HCT116 (cell line): Measurements from ENCODE around the gene LAX1. TPM values are rescaled to one million over a fixed set of nuclear protein-coding genes. Genes with fewer than 3 reads are reported as not detected.

Experiments used
- ATAC-seq: fragments of 200-7000 bp; cut with Tn5 transposase; 2 replicates; pipeline ENCODE4 v1.9.1; 2020; ENCODE audit warnings: mild to moderate bottlenecking, moderate library complexity
- Bru-seq: library from RNA; stranded (reverse); fragments of 400-500 nt; gene quantifications from one replicate; lab custom pipeline; 2021; lab: Mats Ljungman, UMichigan
- BruChase-seq, 2 experiments: library from RNA; stranded (reverse); fragments of 400-500 nt; gene quantifications; one replicate each; lab custom pipeline; 2021; lab: Mats Ljungman, UMichigan
- BruUV-seq: library from RNA; stranded (reverse); fragments of 400-500 nt; replicated peaks from 2 replicates; lab custom pipeline; 2021; lab: Mats Ljungman, UMichigan
- CTCF ChIA-PET: fragments of 300-600 bp; sonication (Branson Sonifier 250); formaldehyde crosslinking; loops from one replicate; lab custom pipeline; 2021; ENCODE audit warnings: antibody characterized with exemption; lab: Charles Lee
- POLR2A ChIA-PET: fragments of 300-600, 350-600 bp; sonication (Branson Sonifier 250); formaldehyde crosslinking; loops from one replicate; lab custom pipeline; 2021; ENCODE audit warnings: antibody characterized with exemption; lab: Charles Lee
- RAD21 ChIA-PET, 2 experiments: fragments of 300-600 bp; sonication (Branson Sonifier 250); formaldehyde crosslinking; loops; one replicate each; lab custom pipeline; 2023; ENCODE audit warnings: low total read pairs in 2 of 2; ENCODE audit not compliant: uncharacterized antibody in 2 of 2, unreplicated experiment in 2 of 2, low non-redundant PET in 1 of 2; lab: Charles Lee
- DNase-seq: peaks from one replicate; pipeline ENCODE4 v3.0.0-alpha.2; 2010; ENCODE audit warnings: low read depth, low spot score
- H2AFZ ChIP-seq: fragments of 200-600 bp; shearing (Covaris generic), sonication (generic); 2 replicates; pipeline ENCODE4 v1.6.1; 2017; ENCODE audit warnings: low read depth, mixed run types, mixed read lengths, antibody characterized with exemption, low read length; ENCODE audit not compliant: poor library complexity, severe bottlenecking
- H3K27ac ChIP-seq: 2 replicates; pipeline ENCODE4 v1.5.1; 2012; ENCODE audit warnings: low read depth, low read length
- H3K27me3 ChIP-seq: fragments of 200-600 bp; sonication (generic); 2 replicates; pipeline ENCODE4 v1.6.1; 2016; ENCODE audit warnings: mixed run types, low read length, mixed read lengths; ENCODE audit not compliant: insufficient read depth
- H3K36me3 ChIP-seq, 2 experiments: fragments of 200-500 bp in 1 of 2; fragments of 200-600 bp in 1 of 2; sonication (Bioruptor generic) in 1 of 2; sonication (generic) in 1 of 2; 2 replicates each; pipeline versions ENCODE4 v1.5.1 to v1.6.1; 2014 to 2016; ENCODE audit warnings: low read length in 2 of 2, inconsistent platforms in 1 of 2, mixed read lengths in 1 of 2, mixed run types in 1 of 2; ENCODE audit not compliant: insufficient read depth in 2 of 2, control insufficient read depth in 1 of 2
- H3K4me1 ChIP-seq, 2 experiments: fragments of 200-600 bp in 1 of 2; sonication (generic) in 1 of 2; 2 replicates each; pipeline versions ENCODE4 v1.5.1 to v1.6.1; 2012 to 2017; ENCODE audit warnings: low read length in 2 of 2, inconsistent platforms in 1 of 2, mild to moderate bottlenecking in 1 of 2, mixed read lengths in 1 of 2, mixed run types in 1 of 2, moderate library complexity in 1 of 2; ENCODE audit not compliant: insufficient read depth in 2 of 2, control insufficient read depth in 1 of 2
- H3K4me2 ChIP-seq: fragments of 200-600 bp; sonication (generic); 2 replicates; pipeline ENCODE4 v1.6.1; 2017; ENCODE audit warnings: mixed run types, low read length, mixed read lengths
- H3K4me3 ChIP-seq, 2 experiments: fragments of 200-600 bp in 1 of 2; sonication (generic) in 1 of 2; replicated peaks in 1 of 2; 2 replicates each; pipeline ENCODE4 v1.5.1; 2011 to 2016; ENCODE audit warnings: low read length in 2 of 2, control low read depth in 1 of 2, low read depth in 1 of 2, mild to moderate bottlenecking in 1 of 2, mixed read lengths in 1 of 2, mixed run types in 1 of 2
- H3K79me2 ChIP-seq: fragments of 200-600 bp; sonication (generic); 2 replicates; pipeline ENCODE4 v1.6.1; 2017; ENCODE audit warnings: mild to moderate bottlenecking, mixed run types, low read length, moderate library complexity, mixed read lengths; ENCODE audit not compliant: insufficient read depth
- H3K9ac ChIP-seq: fragments of 200-600 bp; sonication (generic); 2 replicates; pipeline ENCODE4 v1.6.1; 2016; ENCODE audit warnings: low read length, mixed read lengths
- H3K9me2 ChIP-seq: fragments of 200-600 bp; sonication (generic), shearing (Covaris generic); 2 replicates; pipeline ENCODE4 v1.6.1; 2017; ENCODE audit warnings: mixed run types, mild to moderate bottlenecking, moderate library complexity; ENCODE audit not compliant: insufficient read depth
- H3K9me3 ChIP-seq, 2 experiments: fragments of 200-500 bp in 1 of 2; fragments of 200-600 bp in 1 of 2; sonication (Bioruptor generic) in 1 of 2; sonication (generic) in 1 of 2; 2 replicates each; pipeline ENCODE4 v1.6.1; 2014 to 2017; ENCODE audit warnings: low read length in 2 of 2, mixed read lengths in 2 of 2, inconsistent platforms in 1 of 2, low read depth in 1 of 2, mild to moderate bottlenecking in 1 of 2, mixed run types in 1 of 2, moderate library complexity in 1 of 2; ENCODE audit not compliant: control insufficient read depth in 1 of 2, insufficient read depth in 1 of 2
- H4K20me1 ChIP-seq: fragments of 200-600 bp; sonication (generic), shearing (Covaris generic); 2 replicates; pipeline ENCODE4 v1.6.1; 2017; ENCODE audit warnings: mixed run types, mild to moderate bottlenecking, moderate library complexity; ENCODE audit not compliant: insufficient read depth
- CBX3 ChIP-seq: IDR thresholded peaks from 2 replicates; pipeline ENCODE4 v1.6.1; 2012; ENCODE audit warnings: low read depth
- EGR1 ChIP-seq: IDR thresholded peaks from 2 replicates; pipeline ENCODE4 v1.6.1; 2012; ENCODE audit warnings: low read depth
- ELF1 ChIP-seq: IDR thresholded peaks from 2 replicates; pipeline ENCODE4 v1.6.1; 2012; ENCODE audit warnings: low read depth, borderline replicate concordance
- EZH2phosphoT487 ChIP-seq: fragments of 200-600 bp; IDR thresholded peaks from 2 replicates; pipeline ENCODE4 v1.6.1; 2018; ENCODE audit warnings: antibody characterized with exemption, borderline replicate concordance
- FOSL1 ChIP-seq: IDR thresholded peaks from 2 replicates; pipeline ENCODE4 v1.6.1; 2012; ENCODE audit warnings: low read depth
- JUND ChIP-seq: IDR thresholded peaks from 2 replicates; pipeline ENCODE4 v1.6.1; 2012
- POLR2A ChIP-seq: IDR thresholded peaks from 2 replicates; pipeline ENCODE4 v1.7.0; 2011; ENCODE audit warnings: borderline replicate concordance; ENCODE audit not compliant: insufficient read depth, insufficient read length; ENCODE audit errors: extremely low read depth
- POLR2AphosphoS5 ChIP-seq: IDR thresholded peaks from 2 replicates; pipeline ENCODE4 v1.6.1; 2011; ENCODE audit warnings: mild to moderate bottlenecking, low read depth, low read length, moderate library complexity
- RAD21 ChIP-seq: IDR thresholded peaks from 2 replicates; pipeline ENCODE4 v1.6.1; 2012; ENCODE audit warnings: low read depth, mild to moderate bottlenecking
- SRF ChIP-seq: IDR thresholded peaks from 2 replicates; pipeline ENCODE4 v1.6.1; 2012; ENCODE audit warnings: low read depth
- ZNF274 ChIP-seq: fragments of 200-500 bp; sonication (Bioruptor generic); IDR thresholded peaks from 2 replicates; pipeline ENCODE4 v1.6.1; 2014; ENCODE audit warnings: mild to moderate bottlenecking, low read depth, low read length, inconsistent platforms
- intact Hi-C: fragments of 100-400 bp; cut with micrococcal nuclease; formaldehyde crosslinking; loops from 2 replicates; pipeline ENCODE4 v1.10.0; 2022
- long read RNA-seq: library from polyadenylated mRNA; unstranded; transcript quantifications from one replicate; pipeline ENCODE4 v2.0.0, GENCODE V29; 2021; ENCODE audit not compliant: unreplicated experiment
- polyA plus RNA-seq: library from polyadenylated mRNA; unstranded; fragments of >200 nt; gene quantifications from 2 replicates; pipeline ENCODE4 v1.2.1, GENCODE V29; 2012; ENCODE audit warnings: missing spikeins
- total RNA-seq: library from RNA; stranded (reverse); gene quantifications from one replicate; pipeline ENCODE4 v1.2.1, GENCODE V29; 2021; ENCODE audit not compliant: unreplicated experiment
- TF ChIP-seq, protein P1 (sequence below): IDR thresholded peaks from 2 replicates; pipeline ENCODE4 v1.6.1; 2011; ENCODE audit warnings: mild to moderate bottlenecking, low read length, moderate library complexity; ENCODE audit not compliant: insufficient replicate concordance; ENCODE audit errors: extremely low read depth
- TF ChIP-seq, protein P2 (sequence below): IDR thresholded peaks from 2 replicates; pipeline ENCODE4 v1.6.1; 2012; ENCODE audit warnings: low read depth
- TF ChIP-seq, protein P3 (sequence below), 3 experiments: fragments of 200-600 bp in 1 of 3; sonication (generic) in 1 of 3; IDR thresholded peaks in 2 of 3; conservative IDR thresholded peaks in 1 of 3; 2 replicates each; pipeline ENCODE4 v1.5.1; 2012 to 2017; ENCODE audit warnings: low read depth in 2 of 3, low read length in 2 of 3, antibody characterized with exemption in 1 of 3, borderline replicate concordance in 1 of 3, control low read depth in 1 of 3, mild to moderate bottlenecking in 1 of 3, mixed read lengths in 1 of 3, mixed run types in 1 of 3, moderate library complexity in 1 of 3; ENCODE audit not compliant: insufficient read depth in 1 of 3
- TF ChIP-seq, protein P4 (sequence below): IDR thresholded peaks from 2 replicates; pipeline ENCODE4 v1.6.1; 2012
- TF ChIP-seq, protein P5 (sequence below): IDR thresholded peaks from 2 replicates; pipeline ENCODE4 v1.6.1; 2012

The LAX1 gene, protein sequence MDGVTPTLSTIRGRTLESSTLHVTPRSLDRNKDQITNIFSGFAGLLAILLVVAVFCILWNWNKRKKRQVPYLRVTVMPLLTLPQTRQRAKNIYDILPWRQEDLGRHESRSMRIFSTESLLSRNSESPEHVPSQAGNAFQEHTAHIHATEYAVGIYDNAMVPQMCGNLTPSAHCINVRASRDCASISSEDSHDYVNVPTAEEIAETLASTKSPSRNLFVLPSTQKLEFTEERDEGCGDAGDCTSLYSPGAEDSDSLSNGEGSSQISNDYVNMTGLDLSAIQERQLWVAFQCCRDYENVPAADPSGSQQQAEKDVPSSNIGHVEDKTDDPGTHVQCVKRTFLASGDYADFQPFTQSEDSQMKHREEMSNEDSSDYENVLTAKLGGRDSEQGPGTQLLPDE
- 0.12 TPM for total RNA-seq
- polyA plus RNA-seq = not detected in 2 replicates
- Bru-seq, nascent RNA = percentile 12 among the genes with signal in this experiment
- BruChase-seq, experiment 1, labeled RNA remaining after a 6-hour chase = not detected
- percentile 13 among the genes with signal in this experiment for BruChase-seq, experiment 2, labeled RNA remaining after a 2-hour chase
- long read RNA-seq = 0 reads

DNA sequence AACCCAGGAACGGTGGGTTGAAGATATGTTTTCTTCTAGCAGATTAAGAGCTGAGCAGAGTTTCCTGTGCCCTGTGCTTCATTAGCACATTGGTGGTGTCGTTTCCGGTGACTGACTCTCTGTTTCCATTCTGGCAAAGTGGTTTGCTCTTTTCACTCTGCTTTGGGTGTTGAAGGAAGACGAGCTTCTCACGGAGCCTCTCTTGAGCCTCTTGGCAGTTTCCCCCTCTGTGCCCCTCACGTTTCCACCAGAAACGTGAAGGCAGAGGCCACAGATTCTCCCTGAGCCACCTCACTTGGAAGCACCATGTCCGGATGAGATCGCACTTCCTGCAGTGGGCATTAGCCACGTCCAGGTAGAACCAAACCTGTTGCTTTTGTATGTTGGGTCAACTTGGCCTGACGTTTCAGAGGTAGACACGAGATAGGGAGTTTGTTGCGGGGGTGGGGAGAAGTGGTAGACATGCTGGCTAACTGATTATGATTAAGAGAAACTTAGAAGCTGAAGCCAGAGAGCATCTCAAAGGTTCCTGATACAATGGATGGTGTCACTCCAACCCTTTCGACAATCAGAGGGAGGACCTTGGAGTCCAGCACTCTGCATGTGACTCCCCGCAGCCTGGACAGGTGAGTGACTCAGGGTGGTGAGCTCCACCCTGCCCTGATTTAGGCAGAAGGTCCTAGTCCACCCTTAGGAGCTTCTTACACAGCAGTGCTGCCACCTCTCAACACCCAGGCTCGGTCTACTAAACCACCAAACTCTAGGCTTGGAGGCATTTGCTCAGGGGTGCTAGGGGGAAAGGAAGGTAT is at the start of gene LAX1:
TSS of gene LAX1 (plus strand) at position 155 of the 809 bp plus-strand sequence. CDS start at position 538, 383 bp downstream.
- ChIA-PET RAD21 (no interaction called here), CTCF (no interaction called here), POLR2A (no interaction called here)
- DNase-seq (no peak), ATAC-seq (no peak)
- Histone ChIP-seq H3K4me2 (no peak within 1 kb of the TSS), H3K9ac (no peak within 1 kb of the TSS), H3K4me3 (no peak within 1 kb of the TSS), H3K9me2 (no peaks in the 10 kb centered on the region), H3K36me3 (no peaks in the 10 kb centered on the region), H3K9me3 (no peaks in the 10 kb centered on the region), H3K4me1 (peaks cover 0 to 4% of the 10 kb centered on the region in 2 experiments; a peak in 1 of 4 replicates), H3K79me2 (no peaks in the 10 kb centered on the region), H3K27ac (no peak within 1 kb of the TSS), H4K20me1 (no peaks in the 10 kb centered on the region), H3K27me3 (no peaks in the 10 kb centered on the region), H2AFZ (no peak within 1 kb of the TSS)
- intact Hi-C loops = no loop called here
- BruUV-seq = no TSS peak
- TF ChIP-seq SRF = no peak
- TF ChIP-seq, protein P1, sequence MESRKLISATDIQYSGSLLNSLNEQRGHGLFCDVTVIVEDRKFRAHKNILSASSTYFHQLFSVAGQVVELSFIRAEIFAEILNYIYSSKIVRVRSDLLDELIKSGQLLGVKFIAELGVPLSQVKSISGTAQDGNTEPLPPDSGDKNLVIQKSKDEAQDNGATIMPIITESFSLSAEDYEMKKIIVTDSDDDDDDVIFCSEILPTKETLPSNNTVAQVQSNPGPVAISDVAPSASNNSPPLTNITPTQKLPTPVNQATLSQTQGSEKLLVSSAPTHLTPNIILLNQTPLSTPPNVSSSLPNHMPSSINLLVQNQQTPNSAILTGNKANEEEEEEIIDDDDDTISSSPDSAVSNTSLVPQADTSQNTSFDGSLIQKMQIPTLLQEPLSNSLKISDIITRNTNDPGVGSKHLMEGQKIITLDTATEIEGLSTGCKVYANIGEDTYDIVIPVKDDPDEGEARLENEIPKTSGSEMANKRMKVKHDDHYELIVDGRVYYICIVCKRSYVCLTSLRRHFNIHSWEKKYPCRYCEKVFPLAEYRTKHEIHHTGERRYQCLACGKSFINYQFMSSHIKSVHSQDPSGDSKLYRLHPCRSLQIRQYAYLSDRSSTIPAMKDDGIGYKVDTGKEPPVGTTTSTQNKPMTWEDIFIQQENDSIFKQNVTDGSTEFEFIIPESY = no peak
- TF ChIP-seq JUND = no peak
- no peak for TF ChIP-seq FOSL1
- TF ChIP-seq CBX3 = no peak
- TF ChIP-seq POLR2A = no peak
- no peak for TF ChIP-seq ZNF274
- TF ChIP-seq ELF1 = no peak
- TF ChIP-seq, protein P2, sequence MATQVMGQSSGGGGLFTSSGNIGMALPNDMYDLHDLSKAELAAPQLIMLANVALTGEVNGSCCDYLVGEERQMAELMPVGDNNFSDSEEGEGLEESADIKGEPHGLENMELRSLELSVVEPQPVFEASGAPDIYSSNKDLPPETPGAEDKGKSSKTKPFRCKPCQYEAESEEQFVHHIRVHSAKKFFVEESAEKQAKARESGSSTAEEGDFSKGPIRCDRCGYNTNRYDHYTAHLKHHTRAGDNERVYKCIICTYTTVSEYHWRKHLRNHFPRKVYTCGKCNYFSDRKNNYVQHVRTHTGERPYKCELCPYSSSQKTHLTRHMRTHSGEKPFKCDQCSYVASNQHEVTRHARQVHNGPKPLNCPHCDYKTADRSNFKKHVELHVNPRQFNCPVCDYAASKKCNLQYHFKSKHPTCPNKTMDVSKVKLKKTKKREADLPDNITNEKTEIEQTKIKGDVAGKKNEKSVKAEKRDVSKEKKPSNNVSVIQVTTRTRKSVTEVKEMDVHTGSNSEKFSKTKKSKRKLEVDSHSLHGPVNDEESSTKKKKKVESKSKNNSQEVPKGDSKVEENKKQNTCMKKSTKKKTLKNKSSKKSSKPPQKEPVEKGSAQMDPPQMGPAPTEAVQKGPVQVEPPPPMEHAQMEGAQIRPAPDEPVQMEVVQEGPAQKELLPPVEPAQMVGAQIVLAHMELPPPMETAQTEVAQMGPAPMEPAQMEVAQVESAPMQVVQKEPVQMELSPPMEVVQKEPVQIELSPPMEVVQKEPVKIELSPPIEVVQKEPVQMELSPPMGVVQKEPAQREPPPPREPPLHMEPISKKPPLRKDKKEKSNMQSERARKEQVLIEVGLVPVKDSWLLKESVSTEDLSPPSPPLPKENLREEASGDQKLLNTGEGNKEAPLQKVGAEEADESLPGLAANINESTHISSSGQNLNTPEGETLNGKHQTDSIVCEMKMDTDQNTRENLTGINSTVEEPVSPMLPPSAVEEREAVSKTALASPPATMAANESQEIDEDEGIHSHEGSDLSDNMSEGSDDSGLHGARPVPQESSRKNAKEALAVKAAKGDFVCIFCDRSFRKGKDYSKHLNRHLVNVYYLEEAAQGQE = no peak
- TF ChIP-seq, protein P3, sequence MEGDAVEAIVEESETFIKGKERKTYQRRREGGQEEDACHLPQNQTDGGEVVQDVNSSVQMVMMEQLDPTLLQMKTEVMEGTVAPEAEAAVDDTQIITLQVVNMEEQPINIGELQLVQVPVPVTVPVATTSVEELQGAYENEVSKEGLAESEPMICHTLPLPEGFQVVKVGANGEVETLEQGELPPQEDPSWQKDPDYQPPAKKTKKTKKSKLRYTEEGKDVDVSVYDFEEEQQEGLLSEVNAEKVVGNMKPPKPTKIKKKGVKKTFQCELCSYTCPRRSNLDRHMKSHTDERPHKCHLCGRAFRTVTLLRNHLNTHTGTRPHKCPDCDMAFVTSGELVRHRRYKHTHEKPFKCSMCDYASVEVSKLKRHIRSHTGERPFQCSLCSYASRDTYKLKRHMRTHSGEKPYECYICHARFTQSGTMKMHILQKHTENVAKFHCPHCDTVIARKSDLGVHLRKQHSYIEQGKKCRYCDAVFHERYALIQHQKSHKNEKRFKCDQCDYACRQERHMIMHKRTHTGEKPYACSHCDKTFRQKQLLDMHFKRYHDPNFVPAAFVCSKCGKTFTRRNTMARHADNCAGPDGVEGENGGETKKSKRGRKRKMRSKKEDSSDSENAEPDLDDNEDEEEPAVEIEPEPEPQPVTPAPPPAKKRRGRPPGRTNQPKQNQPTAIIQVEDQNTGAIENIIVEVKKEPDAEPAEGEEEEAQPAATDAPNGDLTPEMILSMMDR (IDR thresholded peaks at IDR 0.05 in 2 of 3, conservative IDR thresholded peaks at IDR 0.05 in 1 of 3; ENCODE audit: borderline replicate concordance in 1 of 3, insufficient read depth in 1 of 3, low read depth in 2 of 3, low read length in 2 of 3) = no peak
- TF ChIP-seq, protein P4, sequence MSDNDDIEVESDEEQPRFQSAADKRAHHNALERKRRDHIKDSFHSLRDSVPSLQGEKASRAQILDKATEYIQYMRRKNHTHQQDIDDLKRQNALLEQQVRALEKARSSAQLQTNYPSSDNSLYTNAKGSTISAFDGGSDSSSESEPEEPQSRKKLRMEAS = no peak
- no peak for TF ChIP-seq POLR2AphosphoS5
- TF ChIP-seq, protein P5, sequence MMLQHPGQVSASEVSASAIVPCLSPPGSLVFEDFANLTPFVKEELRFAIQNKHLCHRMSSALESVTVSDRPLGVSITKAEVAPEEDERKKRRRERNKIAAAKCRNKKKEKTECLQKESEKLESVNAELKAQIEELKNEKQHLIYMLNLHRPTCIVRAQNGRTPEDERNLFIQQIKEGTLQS = no peak
- TF ChIP-seq RAD21 = no peak
- no peak for TF ChIP-seq EZH2phosphoT487
- TF ChIP-seq EGR1 = no peak
